IPS-18a (cell line): Measurements from ENCODE around the gene TMEM98.
"Not testable (repeated sequence)": the region's sequence is repeated elsewhere in the genome, so short reads cannot be mapped to it uniquely, and the experiment has no call there.

Source experiments
- H3K27ac ChIP-seq: one replicate; pipeline ENCODE4 v1.5.1; 2013; ENCODE audit warnings: low read length
- H3K27me3 ChIP-seq: one replicate; pipeline ENCODE4 v1.6.1; 2013; ENCODE audit warnings: mild to moderate bottlenecking, low read length; ENCODE audit not compliant: control insufficient read depth, insufficient read depth
- H3K36me3 ChIP-seq: one replicate; pipeline ENCODE4 v1.6.1; 2013; ENCODE audit warnings: low read depth, low read length; ENCODE audit not compliant: control insufficient read depth
- H3K4me1 ChIP-seq: one replicate; pipeline ENCODE4 v1.6.1; 2013; ENCODE audit warnings: low read depth, low read length; ENCODE audit not compliant: control insufficient read depth
- H3K4me3 ChIP-seq: one replicate; pipeline ENCODE4 v1.5.1; 2013; ENCODE audit warnings: low read length
- H3K9ac ChIP-seq: one replicate; pipeline ENCODE4 v1.6.1; 2013; ENCODE audit warnings: mild to moderate bottlenecking, low read length, moderate library complexity
- H3K9me3 ChIP-seq: one replicate; pipeline ENCODE4 v1.6.1; 2013; ENCODE audit warnings: low read depth, low read length; ENCODE audit not compliant: control insufficient read depth

TMEM98 gene

DNA sequence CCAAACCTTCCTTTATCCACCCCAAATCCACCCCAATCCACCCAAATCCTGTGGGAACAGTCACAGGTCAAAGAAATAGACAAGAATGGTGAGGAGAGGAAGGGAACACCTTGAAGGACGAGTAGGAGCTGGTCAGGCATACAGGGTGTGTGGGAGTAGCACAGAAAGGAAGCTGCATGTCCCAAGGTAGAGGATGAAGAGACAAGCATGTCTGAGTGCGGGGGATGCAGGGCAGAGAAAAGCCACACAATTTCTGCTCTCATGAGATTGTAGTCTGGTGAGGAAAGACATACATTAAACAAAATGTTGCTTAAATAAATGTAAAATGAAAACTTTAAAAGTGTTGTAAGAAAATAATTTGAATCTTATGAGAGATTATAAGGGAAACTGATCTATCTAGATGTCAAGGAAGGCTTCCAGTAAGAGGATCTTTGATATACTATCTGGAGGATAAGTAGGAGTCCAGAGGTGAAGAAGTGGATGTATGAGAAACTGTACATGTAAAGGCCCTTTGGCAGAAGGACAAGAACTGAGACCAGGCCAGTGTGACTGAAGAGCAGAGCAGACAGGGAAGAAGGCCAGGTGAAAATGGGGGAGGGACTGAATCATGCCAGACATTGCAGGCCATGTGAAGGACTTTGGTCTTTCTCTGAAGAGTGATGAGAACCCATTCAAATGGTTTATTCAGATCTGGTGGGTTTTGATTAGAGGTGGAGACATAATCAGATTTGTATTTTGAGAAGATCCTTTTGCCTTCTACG, 18.6 kb downstream of the TMEM98 start:
- Histone ChIP-seq H3K27me3 (no peaks in the 10 kb centered on the region), H3K9me3 (no peaks in the 10 kb centered on the region), H3K36me3 (no peaks in the 10 kb centered on the region), H3K4me3 (no peak overlapping the region), H3K9ac (no peak overlapping the region), H3K27ac (no peak overlapping the region), H3K4me1 (no peaks in the 10 kb centered on the region)

DNA sequence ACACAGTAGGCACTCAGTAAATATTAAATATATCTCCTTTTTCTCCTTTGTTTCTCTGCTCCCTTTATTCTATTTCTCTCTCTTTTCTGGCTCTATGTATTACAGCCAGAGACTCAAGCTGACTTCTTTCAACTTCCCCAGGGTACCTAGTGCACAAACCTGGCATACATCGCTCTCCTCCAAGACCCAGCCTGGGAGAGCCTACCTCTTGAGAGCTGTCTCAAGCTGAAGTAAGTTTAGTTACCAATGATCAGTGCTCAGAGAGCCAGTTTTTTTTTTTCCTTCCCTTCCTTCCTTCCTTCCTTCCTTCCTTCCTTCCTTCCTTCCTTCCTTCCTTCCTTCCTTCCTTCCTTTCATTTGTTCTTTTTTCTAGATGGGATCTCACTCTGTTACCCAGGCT, 19.8 kb downstream of the TMEM98 start:
- no peak overlapping the region for H3K27ac ChIP-seq

DNA sequence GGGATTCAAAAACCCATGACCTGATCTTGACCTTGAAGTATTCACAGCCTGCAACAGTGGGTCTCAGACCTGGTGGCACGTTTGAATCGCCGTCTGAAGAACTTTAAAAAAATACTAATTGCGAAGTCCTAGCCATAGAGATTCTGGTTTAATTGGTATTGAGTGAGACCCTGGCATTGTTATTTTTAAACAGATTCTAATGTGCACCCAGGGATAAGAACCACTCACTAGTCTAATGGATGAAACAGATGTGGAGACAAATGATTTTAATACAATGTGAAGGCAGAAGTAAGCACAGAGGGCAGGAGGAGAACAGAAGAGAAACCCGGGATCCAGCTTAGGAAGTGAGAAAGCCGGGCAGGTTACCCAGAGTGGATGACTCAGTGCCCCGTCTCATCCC, 21.2 kb downstream of the TMEM98 start:
- H3K36me3 ChIP-seq: no peaks in the 10 kb centered on the region
- no peaks in the 10 kb centered on the region for H3K9me3 ChIP-seq
- no peak overlapping the region for H3K4me3 ChIP-seq
- H3K27me3 ChIP-seq: no peaks in the 10 kb centered on the region
- no peak overlapping the region for H3K9ac ChIP-seq
- no peaks in the 10 kb centered on the region for H3K4me1 ChIP-seq
- no peak overlapping the region for H3K27ac ChIP-seq

More for the DNA sequence above, 19.8 kb downstream of the TMEM98 start:
- Histone ChIP-seq H3K4me3 (no peak overlapping the region), H3K4me1 (no peaks in the 10 kb centered on the region), H3K27me3 (no peaks in the 10 kb centered on the region), H3K9ac (no peak overlapping the region), H3K36me3 (no peaks in the 10 kb centered on the region), H3K9me3 (no peaks in the 10 kb centered on the region)

DNA sequence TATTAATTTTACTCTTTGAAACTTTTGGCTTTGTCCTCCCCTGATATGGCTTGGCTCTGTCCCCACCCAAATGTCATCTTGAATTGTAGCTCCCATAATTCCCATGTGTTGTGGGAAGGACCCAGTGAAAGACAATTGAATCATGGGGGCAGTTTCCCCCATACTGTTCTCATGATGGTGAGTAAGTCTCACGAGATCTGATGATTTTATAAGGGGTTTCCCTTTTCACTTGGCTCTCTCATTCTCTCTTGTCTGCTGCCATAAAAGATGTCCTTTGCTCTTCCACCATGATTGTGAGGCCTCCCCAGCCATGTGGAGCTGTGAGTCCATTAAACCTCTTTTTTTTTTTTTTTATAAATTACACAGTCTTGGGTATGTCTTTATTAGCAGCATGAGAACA, 24.5 kb downstream of the TMEM98 start:
- H3K27ac ChIP-seq, H3K4me3 ChIP-seq, H3K27me3 ChIP-seq, H3K9me3 ChIP-seq, H3K9ac ChIP-seq, H3K4me1 ChIP-seq, H3K36me3 ChIP-seq: not testable (repeated sequence)

DNA sequence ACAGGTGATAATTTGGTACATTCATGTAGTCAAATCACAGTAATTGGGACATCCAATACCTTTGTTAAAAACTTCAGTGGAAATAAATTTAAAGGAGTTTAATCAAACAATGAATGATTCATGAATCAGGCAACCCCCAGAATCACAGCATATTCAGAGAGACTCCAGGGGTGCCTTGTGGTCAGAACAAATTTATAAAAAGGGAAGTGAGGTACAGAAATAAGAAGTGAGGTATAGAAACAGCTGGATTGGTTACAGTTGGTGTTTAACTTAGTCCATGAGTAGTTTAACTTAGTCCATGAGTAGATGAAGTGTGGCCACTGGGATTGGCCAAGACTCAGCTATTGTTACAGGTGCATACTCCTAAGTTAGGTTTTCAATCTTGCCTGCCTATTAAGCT, 25.1 kb downstream of the TMEM98 start:
- no peaks in the 10 kb centered on the region for H3K36me3 ChIP-seq
- no peaks in the 10 kb centered on the region for H3K27me3 ChIP-seq
- no peaks in the 10 kb centered on the region for H3K9me3 ChIP-seq
- no peak overlapping the region for H3K4me3 ChIP-seq
- H3K27ac ChIP-seq: no peak overlapping the region
- no peaks in the 10 kb centered on the region for H3K4me1 ChIP-seq
- no peak overlapping the region for H3K9ac ChIP-seq

DNA sequence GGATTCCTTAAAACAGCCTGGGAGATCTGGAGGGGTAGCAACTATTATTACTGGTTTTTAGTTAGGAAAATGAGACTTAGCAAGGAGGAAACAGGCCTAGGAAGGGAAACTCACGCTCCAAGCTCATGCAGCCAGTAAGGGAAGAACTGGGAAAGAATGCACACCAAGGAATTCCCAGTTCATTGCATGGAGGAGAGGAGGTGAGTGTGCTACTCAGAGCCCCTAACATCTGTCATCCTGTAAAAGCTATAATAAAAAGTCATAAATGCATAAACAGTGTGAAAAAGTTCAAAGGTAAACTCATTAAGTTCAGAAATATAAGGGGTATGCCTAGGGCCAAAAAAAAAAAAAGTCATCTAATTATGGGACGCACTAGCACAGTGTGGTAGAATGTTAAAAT, 25.9 kb downstream of the TMEM98 start:
- no peaks in the 10 kb centered on the region for H3K9me3 ChIP-seq
- no peak overlapping the region for H3K27ac ChIP-seq
- H3K4me1 ChIP-seq: no peaks in the 10 kb centered on the region
- no peaks in the 10 kb centered on the region for H3K36me3 ChIP-seq
- no peak overlapping the region for H3K9ac ChIP-seq
- H3K4me3 ChIP-seq: no peak overlapping the region
- no peaks in the 10 kb centered on the region for H3K27me3 ChIP-seq

DNA sequence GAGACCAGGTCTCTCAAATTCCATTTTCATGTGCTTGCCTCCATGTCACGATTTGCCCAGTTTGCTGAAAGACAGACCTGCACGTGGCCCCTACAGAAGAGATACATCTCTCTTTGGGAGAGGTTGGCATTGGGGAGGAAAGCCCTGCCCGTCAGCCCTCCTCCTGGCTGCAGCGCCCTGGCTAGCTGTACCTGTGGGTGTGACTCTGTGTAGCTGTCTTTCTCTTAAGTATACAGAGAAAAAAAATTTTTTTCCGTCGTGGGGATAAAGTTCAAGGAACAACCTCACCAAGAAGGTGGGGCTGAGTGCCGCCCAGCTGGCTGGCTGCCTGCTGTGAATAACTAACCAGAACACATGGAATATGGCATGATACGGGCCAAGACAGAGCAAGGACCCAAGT, 26.5 kb downstream of the TMEM98 start:
- H3K9me3 ChIP-seq: no peaks in the 10 kb centered on the region
- H3K4me1 ChIP-seq: no peaks in the 10 kb centered on the region
- no peaks in the 10 kb centered on the region for H3K27me3 ChIP-seq
- H3K4me3 ChIP-seq: no peak overlapping the region
- no peak overlapping the region for H3K27ac ChIP-seq
- no peaks in the 10 kb centered on the region for H3K36me3 ChIP-seq
- no peak overlapping the region for H3K9ac ChIP-seq

DNA sequence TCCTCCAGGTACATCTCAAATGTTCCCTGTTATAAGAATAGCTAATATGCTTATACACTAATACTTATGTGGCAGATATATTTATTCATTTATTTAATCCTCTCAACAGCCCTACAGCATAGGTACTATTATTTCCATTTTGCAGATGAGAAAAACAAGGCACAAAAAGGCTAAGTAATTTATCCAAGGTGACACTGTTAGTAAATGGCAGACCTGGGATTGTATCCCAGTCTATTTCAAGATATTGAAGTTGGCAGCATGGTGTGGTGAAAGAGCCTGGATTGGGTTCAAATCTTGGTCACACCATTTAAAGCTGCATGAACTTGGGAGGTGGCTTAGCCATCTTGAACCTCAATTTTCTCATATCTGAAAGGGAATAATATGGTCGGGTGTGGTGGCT, 27.2 kb downstream of the TMEM98 start:
- H3K9me3 ChIP-seq: no peaks in the 10 kb centered on the region
- H3K36me3 ChIP-seq: no peaks in the 10 kb centered on the region
- H3K9ac ChIP-seq: no peak overlapping the region
- no peaks in the 10 kb centered on the region for H3K4me1 ChIP-seq
- H3K27me3 ChIP-seq: no peaks in the 10 kb centered on the region
- H3K27ac ChIP-seq: no peak overlapping the region
- H3K4me3 ChIP-seq: no peak overlapping the region

DNA sequence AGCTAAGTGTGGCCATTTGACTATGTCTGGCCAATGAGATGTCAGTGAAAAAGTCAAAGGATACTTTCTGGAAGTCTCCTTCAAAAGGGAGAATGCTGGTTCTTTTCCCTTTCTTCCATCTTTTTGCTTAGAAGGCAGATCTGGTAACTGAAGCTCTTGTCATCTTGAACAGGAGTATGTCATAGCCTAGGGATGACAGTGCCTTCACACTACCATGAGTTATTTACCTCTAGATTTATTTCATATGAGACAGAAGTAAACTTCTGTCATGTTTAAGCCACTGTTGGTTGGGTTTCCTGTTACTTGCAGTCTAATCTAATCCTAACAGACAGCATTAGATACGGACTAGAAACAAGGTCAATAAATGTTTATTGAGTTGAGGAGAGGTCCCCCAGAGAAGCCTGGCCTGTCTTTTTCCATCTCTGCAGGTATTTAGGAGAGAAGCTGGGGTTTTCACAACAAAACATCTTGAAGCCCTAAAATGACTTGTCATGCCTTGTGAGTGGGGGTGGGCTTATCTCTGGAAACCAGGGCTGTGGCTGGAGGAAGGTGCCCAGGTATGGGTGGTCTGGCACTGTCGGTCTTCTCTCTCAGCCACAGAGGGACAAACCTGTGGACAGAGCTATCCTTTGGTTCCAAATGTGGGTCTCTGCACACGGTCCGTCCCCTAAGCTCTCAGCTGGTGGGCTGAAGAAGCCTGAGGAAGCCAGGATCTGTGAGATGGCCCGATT, 28.5 kb downstream of the TMEM98 start:
- H3K36me3 ChIP-seq: no peaks in the 10 kb centered on the region
- H3K9ac ChIP-seq: no peak overlapping the region
- H3K27ac ChIP-seq: no peak overlapping the region
- H3K27me3 ChIP-seq: no peaks in the 10 kb centered on the region
- no peaks in the 10 kb centered on the region for H3K9me3 ChIP-seq
- H3K4me1 ChIP-seq: no peaks in the 10 kb centered on the region
- no peak overlapping the region for H3K4me3 ChIP-seq

DNA sequence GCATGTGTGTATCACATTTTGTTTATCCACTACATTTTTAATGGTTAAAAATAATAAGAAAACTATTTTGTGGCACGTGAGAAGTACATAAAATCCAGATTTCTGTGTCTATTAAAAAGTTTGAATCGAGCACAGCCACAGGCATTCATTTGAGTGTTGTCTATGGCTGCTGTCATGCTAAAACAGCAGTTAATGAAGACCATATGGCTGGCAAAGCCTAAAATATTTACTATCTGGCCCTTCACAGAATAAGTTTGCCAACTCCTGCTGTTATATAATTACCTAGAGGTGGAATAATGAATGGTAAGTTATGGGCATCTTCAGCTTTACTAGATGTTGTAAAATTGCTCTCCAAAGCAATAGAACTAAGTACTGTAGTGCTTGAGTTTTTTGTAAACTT, 30.5 kb downstream of the TMEM98 start:
- Histone ChIP-seq H3K27ac (no peak overlapping the region), H3K36me3 (no peaks in the 10 kb centered on the region), H3K4me3 (no peak overlapping the region), H3K9me3 (no peaks in the 10 kb centered on the region), H3K4me1 (no peaks in the 10 kb centered on the region), H3K9ac (no peak overlapping the region), H3K27me3 (no peaks in the 10 kb centered on the region)

DNA sequence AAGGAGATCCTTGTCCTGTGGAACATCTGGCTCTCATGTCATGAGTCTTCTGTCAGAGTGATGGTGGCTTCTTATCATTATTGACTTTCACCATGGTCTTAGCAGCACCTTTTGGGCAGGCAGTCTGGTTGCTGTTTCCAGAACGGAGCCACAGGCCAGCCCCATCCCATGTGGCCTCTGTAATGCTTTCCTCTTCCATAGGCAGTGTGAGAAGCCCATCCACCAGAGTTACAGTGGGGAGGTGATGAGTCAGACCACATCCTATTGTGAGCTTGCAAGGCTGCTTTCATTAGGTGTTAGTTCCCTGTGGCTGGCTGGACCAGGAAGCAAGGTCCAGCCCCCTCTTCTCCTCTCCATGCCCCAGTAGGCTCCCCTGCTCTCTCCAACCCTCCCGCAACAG, 32.9 kb downstream of the TMEM98 start:
- Histone ChIP-seq H3K4me1 (no peaks in the 10 kb centered on the region), H3K9ac (no peak overlapping the region), H3K27me3 (no peaks in the 10 kb centered on the region), H3K9me3 (no peaks in the 10 kb centered on the region), H3K27ac (no peak overlapping the region), H3K36me3 (no peaks in the 10 kb centered on the region), H3K4me3 (no peak overlapping the region)

DNA sequence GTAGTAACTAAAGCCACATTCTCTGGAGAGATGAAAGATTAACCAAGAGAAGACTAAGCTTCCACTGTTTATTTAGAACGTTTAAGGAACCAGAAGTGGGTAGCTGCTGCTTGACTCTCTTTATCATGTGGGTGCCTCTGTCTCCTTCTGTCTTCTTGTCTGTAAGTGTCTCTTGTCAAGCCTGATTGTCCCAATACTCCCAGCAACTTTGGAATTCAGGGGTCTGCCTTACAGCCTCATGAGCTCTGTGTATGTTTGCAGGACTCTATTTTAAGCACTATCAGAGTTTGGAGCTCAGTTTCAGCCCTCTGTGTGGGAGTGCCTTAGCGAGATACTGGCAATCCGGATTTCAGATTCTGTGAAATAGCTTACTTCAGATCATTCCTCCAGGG, 34.4 kb downstream of the TMEM98 start:
- Histone ChIP-seq H3K4me1 (no peaks in the 10 kb centered on the region), H3K36me3 (no peaks in the 10 kb centered on the region), H3K27ac (no peak overlapping the region), H3K27me3 (no peaks in the 10 kb centered on the region), H3K4me3 (no peak overlapping the region), H3K9me3 (no peaks in the 10 kb centered on the region), H3K9ac (no peak overlapping the region)
